NCI-H82 treated with DMSO at 0.1 percent for 48 hours (cell line): Measurements from ENCODE around the gene RNF222.

Experiments
- DNase-seq: peaks from one replicate; lab custom pipeline; 2025; ENCODE audit not compliant: unreplicated experiment; lab: John Stamatoyannopoulos, UW

RNF222 gene

DNA sequence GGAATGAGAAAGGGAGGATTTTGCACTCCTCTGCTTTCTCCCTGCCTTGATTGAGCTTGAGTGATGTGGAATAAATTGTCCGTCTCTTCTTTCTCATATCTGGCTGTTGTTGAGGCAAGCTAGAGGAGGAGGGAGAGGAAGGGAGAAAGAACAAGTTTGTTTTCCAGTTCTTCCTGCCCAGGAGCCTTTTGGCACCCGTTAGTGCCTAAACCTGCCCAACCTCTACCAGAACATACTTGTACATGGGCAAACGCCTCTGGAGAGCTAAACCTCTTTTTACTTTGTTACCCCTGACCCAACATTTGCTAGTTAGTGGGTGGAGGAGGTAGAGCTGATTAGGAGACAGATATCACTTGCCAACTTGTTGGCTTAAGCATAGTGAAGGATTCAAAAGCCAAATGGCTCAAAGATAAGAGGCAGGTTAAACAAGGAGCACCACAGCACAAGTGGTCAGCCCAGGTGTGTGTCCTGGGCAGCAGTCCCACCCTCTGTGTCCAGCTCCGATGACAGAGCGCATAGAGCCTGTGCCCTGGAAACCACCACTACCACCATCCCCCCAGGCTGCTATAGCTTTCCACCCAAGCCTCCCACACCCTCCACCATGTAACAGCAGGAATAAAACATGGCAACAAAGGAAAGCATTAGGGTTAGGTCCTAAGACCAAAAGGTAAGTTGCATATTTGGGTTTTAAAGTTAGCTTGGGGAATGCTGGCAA lies 51.5 kb downstream of the RNF222 start:
- DNase-seq = no peak

DNA sequence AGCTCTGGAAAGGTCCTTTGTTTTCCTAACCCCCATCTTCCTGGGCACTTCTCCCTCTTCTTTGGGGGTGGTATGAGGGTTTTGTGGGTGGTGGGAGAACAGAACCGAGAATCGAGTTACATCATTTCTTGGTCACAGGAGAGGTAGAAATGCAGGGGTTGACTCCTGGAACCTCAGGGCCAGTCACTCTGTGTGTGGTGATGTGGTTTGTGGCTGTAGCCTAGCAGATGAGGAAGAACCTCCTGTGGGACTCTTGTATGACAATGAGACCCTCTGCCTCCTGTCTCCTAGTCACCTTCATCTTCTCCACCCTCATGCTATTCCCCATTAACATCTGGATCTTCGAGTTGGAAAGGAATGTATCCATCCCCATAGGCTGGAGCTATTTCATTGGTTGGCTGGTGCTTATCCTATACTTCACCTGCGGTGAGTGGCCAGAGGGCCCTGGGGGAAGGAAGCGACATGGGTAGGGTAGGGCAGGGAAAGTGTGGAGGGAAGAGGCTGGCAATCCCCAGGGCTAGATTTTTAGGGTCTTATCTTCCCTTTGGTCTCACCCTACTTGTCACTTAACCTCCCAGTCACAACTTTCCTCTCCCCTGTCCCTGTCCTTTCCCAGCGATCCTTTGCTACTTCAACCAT lies 52.5 kb downstream of the RNF222 start:
- no peak for DNase-seq

DNA sequence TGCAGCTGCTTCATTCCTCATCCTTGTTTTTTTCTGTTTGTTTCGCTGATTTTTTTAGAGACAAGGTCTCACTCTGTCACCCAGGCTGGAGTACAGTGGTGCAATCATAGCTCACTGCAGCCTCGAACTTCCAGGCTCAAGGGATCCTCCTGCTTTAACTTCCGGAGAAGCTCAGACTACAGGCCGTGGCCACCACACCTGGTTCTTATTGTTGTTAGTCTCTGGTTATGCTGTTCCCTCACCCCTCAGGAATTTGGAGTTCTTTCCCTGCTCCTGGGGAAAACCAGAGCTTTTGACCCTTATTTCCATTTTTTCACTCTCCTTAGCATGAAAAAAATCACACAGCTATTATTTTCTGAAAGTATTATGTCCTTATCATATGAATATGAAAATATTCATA lies 56.2 kb downstream of the RNF222 start:
- no peak for DNase-seq
